Fibroblast of skin of scalp (primary cell): ENCODE data around the gene CCDC192.

ENCODE experiments used
- DNase-seq: peaks from one replicate; pipeline ENCODE4 v3.0.0-alpha.2; 2013

Gene CCDC192

GRCh38 chr5:127928053-127928452 is 224.9 kb downstream of the CCDC192 start:
- no peak for DNase-seq

DNA sequence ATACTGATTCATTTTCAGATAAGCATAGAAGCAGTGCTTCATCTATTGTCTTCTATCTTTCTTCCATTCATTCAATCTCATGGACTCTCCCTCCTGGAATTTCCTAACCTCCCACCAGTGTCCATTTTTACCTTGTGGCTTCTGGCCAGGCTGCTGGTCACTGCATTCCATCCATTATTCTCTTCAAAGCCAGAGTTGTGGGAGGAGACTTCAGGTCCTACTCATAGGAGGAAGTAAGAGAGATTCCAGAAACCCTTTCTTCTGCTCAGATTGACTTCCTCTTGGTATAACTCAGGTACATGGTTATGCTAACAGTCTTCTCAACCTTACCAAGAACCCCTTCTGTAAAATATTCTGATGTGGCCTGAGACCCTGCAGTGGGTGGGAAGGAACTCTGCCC is 227.1 kb downstream of the CCDC192 start:
- DNase-seq: no peak

- no peak for DNase-seq
Observed at GRCh38 chr5:127931396-127931795, 228.2 kb downstream of the CCDC192 start.

GRCh38 chr5:127933348-127933747 is 230.2 kb downstream of the CCDC192 start:
- DNase-seq: no peak

DNA sequence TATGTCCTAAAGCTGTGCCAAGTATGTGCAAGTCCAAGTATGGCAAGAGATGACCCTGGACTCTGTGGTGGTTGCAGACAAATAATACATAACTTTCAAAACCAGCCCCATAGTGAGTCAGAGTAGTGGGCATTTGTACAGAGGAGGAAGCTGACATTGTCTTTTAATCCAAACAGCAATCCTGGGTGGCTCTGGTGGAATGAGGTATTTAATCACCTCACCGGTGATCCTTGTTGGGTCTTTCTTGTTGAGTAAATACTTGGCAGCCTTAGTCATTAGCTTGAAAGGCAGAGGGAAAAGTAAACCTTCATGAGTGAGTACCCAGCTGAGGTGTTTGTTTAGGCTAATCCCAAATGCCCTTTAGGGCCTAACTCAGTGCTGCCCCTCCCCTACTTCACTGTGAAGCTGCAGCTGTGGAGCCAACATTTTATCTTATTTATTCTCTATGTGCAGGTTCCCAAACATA is 231.6 kb downstream of the CCDC192 start:
- DNase-seq: peak; percentile 50

- DNase-seq: no peak
Observed at GRCh38 chr5:127935398-127935797, 232.2 kb downstream of the CCDC192 start.

- no peak for DNase-seq
Observed at GRCh38 chr5:127936439-127936972, 233.3 kb downstream of the CCDC192 start.

- no peak for DNase-seq
Observed at GRCh38 chr5:127938746-127939145, 235.6 kb downstream of the CCDC192 start.

GRCh38 chr5:127940854-127941253 is 237.7 kb downstream of the CCDC192 start:
- DNase-seq: no peak

GRCh38 chr5:127941646-127942045 is 238.5 kb downstream of the CCDC192 start:
- peak; percentile 76 for DNase-seq

DNA sequence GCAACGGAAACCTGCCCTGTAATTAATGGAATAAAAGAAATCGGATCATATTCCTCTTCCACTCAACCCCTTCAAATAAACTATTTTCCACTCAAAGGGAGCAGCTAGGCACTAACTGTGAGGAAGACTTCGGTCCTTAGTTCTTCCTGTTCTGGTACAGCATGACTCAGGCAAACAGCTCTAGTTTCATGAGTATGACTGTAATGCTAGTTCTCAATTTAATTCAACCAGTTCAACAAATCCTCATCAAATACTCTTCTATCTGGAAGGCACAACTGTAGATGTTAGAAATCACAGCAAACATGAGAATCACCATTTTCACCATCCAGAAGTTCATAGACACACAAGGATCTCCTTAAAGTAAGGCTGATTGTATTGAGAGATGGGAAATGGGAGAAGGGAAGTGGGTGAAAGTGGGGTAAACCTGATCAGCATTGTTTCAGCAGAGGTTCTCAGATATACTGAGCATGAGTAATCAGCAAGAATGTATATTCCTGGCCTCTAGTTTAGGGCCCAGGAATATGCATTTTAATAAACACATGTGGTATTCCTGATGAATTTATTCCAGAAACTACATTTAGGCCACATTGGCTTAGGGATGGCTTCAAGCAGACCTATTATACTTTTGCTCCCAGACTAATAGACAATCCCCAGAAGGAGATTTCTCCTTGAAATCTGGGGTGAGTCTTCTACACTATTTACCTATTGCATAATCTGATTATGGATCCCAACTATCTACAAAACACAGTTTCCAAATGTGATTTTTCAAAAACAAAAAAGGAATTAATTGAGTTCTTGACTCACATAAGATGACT is 239.3 kb downstream of the CCDC192 start:
- no peak for DNase-seq

DNA sequence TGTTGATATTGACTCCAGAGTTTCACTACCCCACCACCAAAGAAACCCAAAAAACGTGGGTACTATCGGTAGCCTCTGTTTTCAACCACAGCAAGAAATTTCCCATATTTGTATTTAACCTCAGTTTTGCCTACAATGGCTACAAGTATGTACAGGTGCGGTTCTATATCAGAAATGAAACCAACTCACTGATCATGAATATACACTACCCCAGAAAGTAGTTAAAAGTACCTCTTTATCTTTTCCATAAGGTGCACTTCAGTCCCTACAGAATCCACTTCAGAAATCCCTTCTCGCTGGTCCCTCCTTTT is 239.8 kb downstream of the CCDC192 start:
- DNase-seq: no peak

DNA sequence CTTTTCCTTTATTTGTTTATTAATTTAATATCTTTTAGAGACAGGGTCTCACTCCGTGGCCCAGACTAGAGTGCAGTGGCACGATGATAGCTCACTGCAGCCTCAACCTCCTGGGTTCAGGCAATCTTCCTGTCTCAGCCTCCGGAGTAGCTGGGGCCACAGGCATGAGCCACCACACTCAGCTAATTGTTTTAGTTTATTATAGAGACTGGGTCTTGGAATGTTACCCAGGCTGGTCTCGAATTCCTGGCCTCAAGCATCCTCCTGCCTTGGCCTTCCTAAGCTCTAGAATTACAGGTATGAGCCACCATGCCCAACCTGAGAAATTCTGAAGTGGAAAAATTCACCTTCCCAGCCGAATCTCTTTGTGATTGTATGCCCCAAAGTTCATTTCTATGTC is 240.9 kb downstream of the CCDC192 start:
- DNase-seq: no peak

DNA sequence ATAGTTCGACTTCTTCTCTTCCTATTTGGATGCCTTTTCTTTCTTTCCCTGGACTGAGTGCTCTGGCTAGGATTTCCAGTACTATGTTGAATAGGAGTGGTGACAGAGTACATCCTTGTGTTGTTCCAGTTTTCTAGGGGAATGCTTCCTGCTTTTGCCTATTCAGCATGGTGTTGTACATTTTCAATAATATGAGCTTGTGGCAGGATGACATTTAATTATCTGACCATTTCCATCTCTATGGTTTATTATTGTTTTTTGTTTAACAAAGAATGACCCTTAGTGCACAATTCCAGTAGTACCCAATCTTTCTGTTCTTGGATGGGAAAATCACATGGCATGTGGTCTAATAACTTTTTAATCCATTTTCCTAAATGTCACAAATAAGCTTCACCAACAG is 244.8 kb downstream of the CCDC192 start:
- no peak for DNase-seq

GRCh38 chr5:127950707-127951391 is 247.7 kb downstream of the CCDC192 start:
- no peak for DNase-seq

- DNase-seq: no peak
Observed at GRCh38 chr5:127951791-127952190, 248.6 kb downstream of the CCDC192 start.

- peak; percentile 25 for DNase-seq
Observed at GRCh38 chr5:127957183-127957582, 254.0 kb downstream of the CCDC192 start.

DNA sequence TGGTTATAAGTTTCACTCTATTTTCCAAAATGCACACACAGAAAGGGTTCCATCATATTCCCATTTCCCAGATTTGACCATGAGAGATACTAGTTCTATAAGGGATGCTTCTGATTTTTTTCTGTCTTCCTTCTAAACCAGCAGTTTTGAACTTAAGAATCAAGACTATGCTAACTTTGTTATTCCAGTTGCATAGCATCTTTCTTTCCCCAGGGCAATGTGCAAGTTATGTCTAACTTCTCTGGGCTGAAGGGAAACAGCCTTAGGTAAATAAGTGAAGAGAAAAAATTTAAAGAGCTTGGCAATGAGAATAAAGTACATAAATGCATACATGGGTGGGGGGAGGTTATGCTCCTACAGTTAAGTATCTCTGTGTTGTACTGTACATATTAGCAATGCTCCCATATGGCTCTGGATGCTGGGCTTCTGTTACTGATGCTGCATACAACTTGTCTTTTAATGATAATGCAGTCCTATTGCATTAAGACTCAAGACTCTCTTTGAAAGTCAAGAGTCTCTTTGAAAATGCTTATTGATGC is 254.6 kb downstream of the CCDC192 start:
- no peak for DNase-seq

- DNase-seq: no peak
Observed at GRCh38 chr5:127958421-127959011, 255.3 kb downstream of the CCDC192 start.

DNA sequence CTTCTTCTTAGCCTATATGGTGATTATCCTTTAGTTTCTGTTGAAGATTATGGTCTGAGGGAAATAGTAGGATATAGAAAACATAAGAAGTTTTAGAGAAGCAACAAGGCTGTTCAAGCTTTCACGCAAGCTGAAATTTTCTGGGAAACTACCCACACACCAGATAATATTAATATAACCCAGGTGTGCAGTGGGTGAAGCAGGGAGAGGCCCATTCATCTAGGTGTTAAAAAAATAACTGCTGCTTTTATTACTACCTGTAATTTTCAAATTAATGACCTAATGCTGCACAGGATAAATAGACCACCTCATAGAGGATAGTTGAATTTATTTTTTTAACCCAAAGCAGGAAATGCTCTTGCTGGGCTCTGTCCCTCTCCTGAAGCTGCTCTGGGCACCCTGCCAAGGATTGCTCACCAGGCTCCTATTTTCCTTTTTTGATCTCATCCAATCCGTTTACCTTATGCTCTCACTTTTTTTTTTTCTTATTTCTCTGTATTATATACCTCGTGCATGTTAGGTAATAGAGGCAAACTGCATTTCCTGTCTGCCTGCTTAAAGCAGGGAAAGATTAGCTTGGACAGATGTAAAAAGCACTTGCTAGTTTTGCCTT is 256.1 kb downstream of the CCDC192 start:
- peak; percentile 75 for DNase-seq

DNA sequence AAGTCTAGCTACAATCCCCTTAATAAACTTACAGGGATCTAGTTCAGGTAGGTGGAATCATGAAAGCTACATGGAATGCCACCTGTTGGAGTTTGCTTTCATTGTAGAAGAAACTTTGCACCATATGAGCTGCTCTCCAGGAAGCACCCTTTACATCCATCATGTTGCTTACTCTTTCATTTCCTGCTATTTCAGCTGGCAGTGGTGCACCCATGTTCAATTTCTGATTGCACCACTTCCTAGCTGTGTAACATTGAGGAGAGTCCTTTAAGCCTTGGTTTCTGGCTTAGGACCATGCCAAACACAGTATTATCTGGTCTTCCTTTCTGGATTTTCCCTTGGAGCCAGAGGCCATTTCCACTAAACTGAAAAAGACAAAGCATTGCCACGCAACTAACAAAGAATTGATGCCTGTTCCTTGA is 257.1 kb downstream of the CCDC192 start:
- DNase-seq: no peak

DNA sequence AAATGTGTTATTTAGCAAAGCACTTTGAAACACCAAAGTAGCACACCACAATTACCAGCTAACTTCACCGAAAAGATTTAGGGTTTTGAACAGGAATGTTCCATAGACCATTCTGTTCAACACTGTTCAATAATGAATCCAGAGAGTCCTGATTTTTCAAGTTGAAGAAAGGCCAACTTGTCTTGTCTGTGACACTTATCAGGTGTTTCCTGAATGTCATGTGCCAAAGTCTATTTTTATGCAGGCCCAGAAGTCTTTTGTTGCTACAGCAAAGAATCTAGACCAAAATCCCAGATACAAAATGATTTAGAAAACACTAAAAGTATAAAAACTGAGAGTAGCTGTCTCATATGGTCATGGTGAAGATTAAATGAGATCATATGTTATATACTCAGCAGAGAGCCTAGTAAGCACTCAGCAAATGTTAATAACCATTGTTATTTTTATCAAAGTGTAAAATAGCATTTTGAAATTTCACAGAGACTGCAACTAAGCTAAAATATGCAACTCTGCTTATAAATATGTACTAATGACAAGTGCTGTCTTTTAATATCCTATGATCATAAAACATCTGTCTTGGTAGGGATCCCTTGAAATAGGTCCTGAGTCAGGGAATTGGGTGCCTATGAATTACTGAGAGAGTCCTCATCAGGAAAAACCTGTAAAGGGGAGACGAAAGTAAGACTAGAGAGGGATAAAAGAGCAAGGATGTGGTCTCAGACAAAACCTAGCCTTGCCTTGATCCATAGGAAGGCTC is 258.0 kb downstream of the CCDC192 start:
- DNase-seq: no peak
